Measurements from ENCODE around the gene HSPA4. TPM values are rescaled to one million over a fixed set of nuclear protein-coding genes. Genes with fewer than 3 reads are reported as not detected.

The HSPA4 gene
- total and polyA plus RNA-seq, 9 donors: 18.8 to 86.3 (median 61.1) TPM

GRCh38 chr5:133113331-133114061, 61.7 kb downstream of the HSPA4 start:
- H3K4me3 ChIP-seq: no peak overlapping the region
- DNase-seq: no peak
- TF ChIP-seq POLR2A (IDR thresholded peaks at IDR 0.05) (no peak), CTCF (IDR thresholded peaks at IDR 0.05) (no peak), EP300 (IDR thresholded peaks at IDR 0.05) (no peak)
- H3K4me1 ChIP-seq (ENCODE audit: insufficient read depth): no peaks in the 10 kb centered on the region
- intact Hi-C loops (cut with DNase I): loop anchor here in 1 of 4 donors (5.0 kb wide), 1 partner anchor 929 kb away; no protein-coding TSS in a partner anchor
- 49 to 60% (median 50%) methylated on average over 13 of the region's 13 CpGs for WGBS, 3 donors
- no peak overlapping the region for H3K27ac ChIP-seq
- H3K9me3 ChIP-seq: no peaks in the 10 kb centered on the region
- H3K36me3 ChIP-seq: no peaks in the 10 kb centered on the region
- H3K27me3 ChIP-seq: no peaks in the 10 kb centered on the region

GRCh38 chr5:133114166-133114932, 62.5 kb downstream of the HSPA4 start:
- DNase-seq: no peak
- no peak for TF ChIP-seq EP300 (IDR thresholded peaks at IDR 0.05)
- no peak for TF ChIP-seq CTCF (IDR thresholded peaks at IDR 0.05)
- TF ChIP-seq POLR2A (IDR thresholded peaks at IDR 0.05): no peak
- H3K9me3 ChIP-seq: no peaks in the 10 kb centered on the region
- no peak overlapping the region for H3K4me3 ChIP-seq
- H3K27me3 ChIP-seq: no peaks in the 10 kb centered on the region
- intact Hi-C loops (cut with DNase I): loop anchor here in 1 of 4 donors (5.0 kb wide), 1 partner anchor 928 kb away; no protein-coding TSS in a partner anchor
- no peaks in the 10 kb centered on the region for H3K4me1 ChIP-seq (ENCODE audit: insufficient read depth)
- no peak overlapping the region for H3K27ac ChIP-seq
- H3K36me3 ChIP-seq: no peaks in the 10 kb centered on the region
- 84 to 92% (median 85%) methylated on average over 14 of the region's 14 CpGs for WGBS, 3 donors

- Histone ChIP-seq H3K4me3 (no peak overlapping the region), H3K4me1 (ENCODE audit: insufficient read depth) (no peaks in the 10 kb centered on the region), H3K9me3 (no peaks in the 10 kb centered on the region), H3K27ac (no peak overlapping the region), H3K27me3 (no peaks in the 10 kb centered on the region), H3K36me3 (no peaks in the 10 kb centered on the region)
- no peak for DNase-seq
- 94 to 100% (median 97%) methylated on average over 1 of the region's 1 CpG for WGBS, 3 donors
- TF ChIP-seq EP300 (IDR thresholded peaks at IDR 0.05): no peak
- no peak for TF ChIP-seq POLR2A (IDR thresholded peaks at IDR 0.05)
- no peak for TF ChIP-seq CTCF (IDR thresholded peaks at IDR 0.05)
- intact Hi-C loops (cut with DNase I): loop anchor here in 1 of 4 donors (5.0 kb wide), 1 partner anchor 927 kb away; no protein-coding TSS in a partner anchor
These were observed 63.1 kb downstream of the HSPA4 start for GRCh38 chr5:133114933-133115310.

- DNase-seq: no peak
- Histone ChIP-seq H3K9me3 (no peaks in the 10 kb centered on the region), H3K4me3 (no peak overlapping the region), H3K27me3 (no peaks in the 10 kb centered on the region), H3K27ac (no peak overlapping the region), H3K4me1 (ENCODE audit: insufficient read depth) (no peaks in the 10 kb centered on the region), H3K36me3 (no peaks in the 10 kb centered on the region)
- WGBS, 3 donors: 76 to 100% (median 98%) methylated on average over 2 of the region's 2 CpGs
- intact Hi-C loops (cut with DNase I): no loop called here
- TF ChIP-seq POLR2A (IDR thresholded peaks at IDR 0.05): no peak
- no peak for TF ChIP-seq CTCF (IDR thresholded peaks at IDR 0.05)
- TF ChIP-seq EP300 (IDR thresholded peaks at IDR 0.05): no peak
These were observed 64.8 kb downstream of the HSPA4 start for GRCh38 chr5:133116601-133117000.

Data from ovary (tissue), 9 donors.